DOHH2 (cell line): ENCODE measurements around the gene TMEM217.
A peak's percentile ranks its signal among the peaks of the same experiment; 100 is the strongest.
"Not testable (repeated sequence)": the region's sequence is repeated elsewhere in the genome, so short reads cannot be mapped to it uniquely, and the experiment has no call there.

Source experiments
- H3F3A ChIP-seq: fragments of 200-600 bp; sonication (generic), shearing (Covaris generic); 2 replicates; pipeline ENCODE4 v1.6.0; 2016; ENCODE audit warnings: antibody characterized with exemption, mild to moderate bottlenecking; ENCODE audit not compliant: control insufficient read depth, insufficient read depth
- H3K27ac ChIP-seq: fragments of 200-600 bp; sonication (generic); 2 replicates; pipeline ENCODE4 v1.5.1; 2014; ENCODE audit warnings: low read depth, mild to moderate bottlenecking, low read length, moderate library complexity
- H3K27me3 ChIP-seq: fragments of 200-600 bp; sonication (generic); 2 replicates; pipeline ENCODE4 v1.6.1; 2014; ENCODE audit warnings: mild to moderate bottlenecking, low read length, mixed read lengths; ENCODE audit not compliant: control insufficient read depth
- H3K36me3 ChIP-seq: fragments of 200-600 bp; sonication (generic); 2 replicates; pipeline ENCODE4 v1.6.1; 2014; ENCODE audit warnings: mild to moderate bottlenecking, low read length, moderate library complexity, mixed read lengths; ENCODE audit not compliant: control insufficient read depth
- H3K4me1 ChIP-seq: fragments of 200-600 bp; sonication (generic); 2 replicates; pipeline ENCODE4 v1.6.1; 2014; ENCODE audit warnings: mild to moderate bottlenecking, low read length, mixed read lengths; ENCODE audit not compliant: control insufficient read depth
- H3K4me2 ChIP-seq: fragments of 200-600 bp; sonication (generic); 2 replicates; pipeline ENCODE4 v1.6.0; 2014; ENCODE audit warnings: mild to moderate bottlenecking, low read length, moderate library complexity
- H3K4me3 ChIP-seq: fragments of 200-600 bp; sonication (generic); 2 replicates; pipeline ENCODE4 v1.5.1; 2014; ENCODE audit warnings: mild to moderate bottlenecking, low read length, mixed read lengths
- H3K79me2 ChIP-seq: fragments of 200-600 bp; sonication (generic); 2 replicates; pipeline ENCODE4 v1.6.1; 2014; ENCODE audit warnings: mild to moderate bottlenecking, low read length, mixed read lengths; ENCODE audit not compliant: control insufficient read depth
- H3K9me2 ChIP-seq: fragments of 200-600 bp; sonication (generic); replicated peaks from 2 replicates; pipeline ENCODE4 v1.6.1; 2014; ENCODE audit warnings: mild to moderate bottlenecking, low read length, mixed read lengths; ENCODE audit not compliant: control insufficient read depth
- H3K9me3 ChIP-seq: fragments of 200-600 bp; sonication (generic); 2 replicates; pipeline ENCODE4 v1.6.1; 2014; ENCODE audit warnings: antibody characterized with exemption, low read length, mixed read lengths; ENCODE audit not compliant: control insufficient read depth, insufficient read depth
- H4K20me1 ChIP-seq: fragments of 200-600 bp; sonication (generic); 2 replicates; pipeline ENCODE4 v1.6.0; 2014; ENCODE audit warnings: low read depth, mild to moderate bottlenecking, antibody characterized with exemption, low read length, moderate library complexity; ENCODE audit not compliant: control insufficient read depth, insufficient read depth
- CTCF ChIP-seq: fragments of 200-600 bp; sonication (generic); IDR thresholded peaks from one replicate; pipeline ENCODE4 v1.5.1; 2014; ENCODE audit warnings: antibody characterized with exemption, mild to moderate bottlenecking, low read depth, low read length; ENCODE audit not compliant: poor library complexity, severe bottlenecking
- EZH2phosphoT487 ChIP-seq: fragments of 200-600 bp; sonication (generic); IDR thresholded peaks from 2 replicates; pipeline ENCODE4 v1.6.1; 2017; ENCODE audit warnings: borderline replicate concordance, mild to moderate bottlenecking, antibody characterized with exemption, low read length, moderate library complexity, mixed read lengths

Gene TMEM217

GRCh38 chr6:37187321-37188022, 70.5 kb downstream of the TMEM217 start:
- Histone ChIP-seq H3K4me1 (peaks cover 9% of the 10 kb centered on the region), H3K79me2 (no peaks in the 10 kb centered on the region), H3K36me3 (no peaks in the 10 kb centered on the region), H3K27me3 (no peaks in the 10 kb centered on the region), H3K4me2 (no peak overlapping the region), H3K9me2 (no peaks in the 10 kb centered on the region), H3K27ac (no peak overlapping the region), H3K4me3 (no peak overlapping the region), H3F3A (no peaks in the 10 kb centered on the region), H3K9me3 (no peaks in the 10 kb centered on the region), H4K20me1 (no peaks in the 10 kb centered on the region)
- TF ChIP-seq CTCF (no peak), EZH2phosphoT487 (no peak)

GRCh38 chr6:37185949-37186720, 71.8 kb downstream of the TMEM217 start:
- not testable (repeated sequence) for H3K4me1 ChIP-seq, H3K36me3 ChIP-seq, H3F3A ChIP-seq, H3K4me2 ChIP-seq, H3K27me3 ChIP-seq, H3K9me3 ChIP-seq, H3K9me2 ChIP-seq, H3K79me2 ChIP-seq, H3K4me3 ChIP-seq, H3K27ac ChIP-seq, H4K20me1 ChIP-seq

GRCh38 chr6:37182736-37183590, 75.0 kb downstream of the TMEM217 start:
- no peak overlapping the region for H3K4me3 ChIP-seq
- no peak for TF ChIP-seq EZH2phosphoT487
- no peaks in the 10 kb centered on the region for H3K27me3 ChIP-seq
- H3K9me2 ChIP-seq, result no peaks in the 10 kb centered on the region
- H3K79me2 ChIP-seq, result no peaks in the 10 kb centered on the region
- no peaks in the 10 kb centered on the region for H3F3A ChIP-seq
- H3K27ac ChIP-seq, result no peak overlapping the region
- no peaks in the 10 kb centered on the region for H4K20me1 ChIP-seq
- H3K9me3 ChIP-seq, result no peaks in the 10 kb centered on the region
- H3K4me1 ChIP-seq, result peaks cover 9% of the 10 kb centered on the region
- no peaks in the 10 kb centered on the region for H3K36me3 ChIP-seq
- 0 out of 2 replicates have a peak overlapping the region, but pooled peaks have one; percentile 6 for H3K4me2 ChIP-seq

- not testable (repeated sequence) for H3K27ac ChIP-seq
Observed at GRCh38 chr6:37180610-37181009, 77.3 kb downstream of the TMEM217 start.

More at GRCh38 chr6:37180610-37181009, 77.3 kb downstream of the TMEM217 start:
- H3K27me3 ChIP-seq, H3K4me2 ChIP-seq, H3K9me2 ChIP-seq, H4K20me1 ChIP-seq, H3K36me3 ChIP-seq, H3K79me2 ChIP-seq, H3F3A ChIP-seq, H3K4me3 ChIP-seq, H3K9me3 ChIP-seq: not testable (repeated sequence)
- H3K4me1 ChIP-seq, result peaks cover 19% of the 10 kb centered on the region
